HG03108 (cell line): ENCODE data around the gene COASY.

Source experiments
- ATAC-seq: cut with Tn5 transposase; IDR thresholded peaks from one replicate; pipeline ENCODE4 v1.9.1; 2021; ENCODE audit warnings: moderate library complexity; ENCODE audit not compliant: unreplicated experiment

The COASY gene

GRCh38 chr17:42609814-42610801 lies 48.2 kb downstream of the COASY start:
- ATAC-seq = peak; percentile 1

GRCh38 chr17:42612013-42612412 lies 50.1 kb downstream of the COASY start:
- no peak for ATAC-seq

- no peak for ATAC-seq
Measured at GRCh38 chr17:42613699-42614295, 51.8 kb downstream of the COASY start.
